ENCODE measurements around the gene ADAMTS19.

DNA sequence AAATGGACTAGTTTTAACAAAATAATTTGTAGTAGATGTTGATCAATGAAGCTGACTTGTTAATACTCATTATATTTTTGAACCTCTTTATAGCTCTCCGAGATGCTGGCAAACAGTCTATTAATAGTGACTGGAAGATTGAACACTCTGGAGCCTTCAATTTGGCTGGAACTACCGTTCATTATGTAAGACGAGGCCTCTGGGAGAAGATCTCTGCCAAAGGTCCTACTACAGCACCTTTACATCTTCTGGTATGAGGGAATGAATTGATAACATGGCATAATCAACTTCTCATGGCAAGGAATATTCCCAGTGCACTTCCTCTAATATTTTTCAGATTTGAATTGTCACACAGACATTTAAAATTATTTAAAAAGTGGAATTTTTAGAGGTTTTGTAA, 219.6 kb downstream of the ADAMTS19 start:
- no peak for TF ChIP-seq POLR2A (IDR thresholded peaks at IDR 0.05)
- TF ChIP-seq, protein P1, sequence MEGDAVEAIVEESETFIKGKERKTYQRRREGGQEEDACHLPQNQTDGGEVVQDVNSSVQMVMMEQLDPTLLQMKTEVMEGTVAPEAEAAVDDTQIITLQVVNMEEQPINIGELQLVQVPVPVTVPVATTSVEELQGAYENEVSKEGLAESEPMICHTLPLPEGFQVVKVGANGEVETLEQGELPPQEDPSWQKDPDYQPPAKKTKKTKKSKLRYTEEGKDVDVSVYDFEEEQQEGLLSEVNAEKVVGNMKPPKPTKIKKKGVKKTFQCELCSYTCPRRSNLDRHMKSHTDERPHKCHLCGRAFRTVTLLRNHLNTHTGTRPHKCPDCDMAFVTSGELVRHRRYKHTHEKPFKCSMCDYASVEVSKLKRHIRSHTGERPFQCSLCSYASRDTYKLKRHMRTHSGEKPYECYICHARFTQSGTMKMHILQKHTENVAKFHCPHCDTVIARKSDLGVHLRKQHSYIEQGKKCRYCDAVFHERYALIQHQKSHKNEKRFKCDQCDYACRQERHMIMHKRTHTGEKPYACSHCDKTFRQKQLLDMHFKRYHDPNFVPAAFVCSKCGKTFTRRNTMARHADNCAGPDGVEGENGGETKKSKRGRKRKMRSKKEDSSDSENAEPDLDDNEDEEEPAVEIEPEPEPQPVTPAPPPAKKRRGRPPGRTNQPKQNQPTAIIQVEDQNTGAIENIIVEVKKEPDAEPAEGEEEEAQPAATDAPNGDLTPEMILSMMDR (IDR thresholded peaks at IDR 0.05): no peak

Data from heart left ventricle (tissue), 13 donors.